Measurements from ENCODE around the gene KIF6. TPM values are rescaled to one million over a fixed set of nuclear protein-coding genes. Genes with fewer than 3 reads are reported as not detected.
"Not testable (repeated sequence)": the region's sequence is repeated elsewhere in the genome, so short reads cannot be mapped to it uniquely, and the experiment has no call there.

Gene KIF6
- total RNA-seq, 2 experiments from 2014 or later, result 0.17 to 0.23 TPM

GRCh38 chr6:39517756-39518155 is 207.5 kb downstream of the KIF6 start:
- ChIA-PET CTCF (no interaction called here), POLR2A (no interaction called here)

- ChIA-PET POLR2A (no interaction called here), CTCF (no interaction called here)
Observed at GRCh38 chr6:39516471-39516870, 208.7 kb downstream of the KIF6 start.

GRCh38 chr6:39515471-39515870 is 209.7 kb downstream of the KIF6 start:
- POLR2A ChIA-PET, result no interaction called here
- CTCF ChIA-PET, result no interaction called here

GRCh38 chr6:39515006-39515405 is 210.2 kb downstream of the KIF6 start:
- ChIA-PET CTCF (no interaction called here), POLR2A (no interaction called here)

GRCh38 chr6:39509831-39510230 is 215.4 kb downstream of the KIF6 start:
- POLR2A ChIA-PET, CTCF ChIA-PET: not testable (repeated sequence)

- ChIA-PET POLR2A (no interaction called here), CTCF (no interaction called here)
Observed at GRCh38 chr6:39508515-39508914, 216.7 kb downstream of the KIF6 start.

GRCh38 chr6:39507331-39507998 is 217.7 kb downstream of the KIF6 start:
- POLR2A ChIA-PET, result no interaction called here
- CTCF ChIA-PET, result no interaction called here

GRCh38 chr6:39502362-39502955 is 222.7 kb downstream of the KIF6 start:
- CTCF ChIA-PET, POLR2A ChIA-PET: not testable (repeated sequence)

GRCh38 chr6:39499053-39499452 is 226.2 kb downstream of the KIF6 start:
- CTCF ChIA-PET, result no interaction called here
- POLR2A ChIA-PET, result no interaction called here

GRCh38 chr6:39498096-39498495 is 227.1 kb downstream of the KIF6 start:
- ChIA-PET CTCF (no interaction called here), POLR2A (no interaction called here)

- POLR2A ChIA-PET, result no interaction called here
- CTCF ChIA-PET, result no interaction called here
Observed at GRCh38 chr6:39496915-39497314, 228.3 kb downstream of the KIF6 start.

- ChIA-PET POLR2A (no interaction called here), CTCF (no interaction called here)
Observed at GRCh38 chr6:39496456-39496855, 228.8 kb downstream of the KIF6 start.

GRCh38 chr6:39495640-39496039 is 229.6 kb downstream of the KIF6 start:
- ChIA-PET CTCF (no interaction called here), POLR2A (no interaction called here)

GRCh38 chr6:39494998-39495397 is 230.2 kb downstream of the KIF6 start:
- CTCF ChIA-PET, result no interaction called here
- POLR2A ChIA-PET, result no interaction called here

GRCh38 chr6:39493777-39494176 is 231.4 kb downstream of the KIF6 start:
- ChIA-PET CTCF (no interaction called here), POLR2A (no interaction called here)

GRCh38 chr6:39493174-39493573 is 232.0 kb downstream of the KIF6 start:
- CTCF ChIA-PET, result no interaction called here

GRCh38 chr6:39490108-39490507 is 235.1 kb downstream of the KIF6 start:
- CTCF ChIA-PET, result no interaction called here
- POLR2A ChIA-PET, result no interaction called here

More at GRCh38 chr6:39493174-39493573, 232.0 kb downstream of the KIF6 start:
- POLR2A ChIA-PET, result no interaction called here

GRCh38 chr6:39488255-39488879 is 236.8 kb downstream of the KIF6 start:
- POLR2A ChIA-PET, result no interaction called here
- CTCF ChIA-PET, result no interaction called here

GRCh38 chr6:39484276-39484675 is 240.9 kb downstream of the KIF6 start:
- CTCF ChIA-PET, result no interaction called here
- POLR2A ChIA-PET, result no interaction called here

GRCh38 chr6:39479819-39480218 is 245.4 kb downstream of the KIF6 start:
- CTCF ChIA-PET, POLR2A ChIA-PET: not testable (repeated sequence)

GRCh38 chr6:39476670-39477069 is 248.5 kb downstream of the KIF6 start:
- CTCF ChIA-PET, result no interaction called here

GRCh38 chr6:39476151-39476550 is 249.1 kb downstream of the KIF6 start:
- POLR2A ChIA-PET, result no interaction called here
- CTCF ChIA-PET, result no interaction called here

More at GRCh38 chr6:39476670-39477069, 248.5 kb downstream of the KIF6 start:
- POLR2A ChIA-PET, result no interaction called here

Data from activated CD8-positive, alpha-beta memory T cell treated with anti-CD3 and anti-CD28 coated beads for 36 hours (primary cell).